B cell (primary cell): Measurements from ENCODE around the gene PHLPP1. TPM values are rescaled to one million over a fixed set of nuclear protein-coding genes. Genes with fewer than 3 reads are reported as not detected.

Experiments
- ATAC-seq: fragments of 200-7000 bp; cut with Tn5 transposase; one replicate; pipeline ENCODE4 v1.10.0; 2021; ENCODE audit warnings: low read depth, mild to moderate bottlenecking, moderate number of reproducible peaks, moderate library complexity
- CTCF ChIA-PET: fragments of 350-600 bp; sonication (Branson Sonifier 250); formaldehyde crosslinking; loops from one replicate; lab custom pipeline; 2021; ENCODE audit warnings: antibody characterized with exemption, inconsistent platforms; lab: Charles Lee
- POLR2A ChIA-PET: fragments of 350-600 bp; sonication (Branson Sonifier 250); formaldehyde crosslinking; loops from one replicate; lab custom pipeline; 2021; ENCODE audit warnings: antibody characterized with exemption; lab: Charles Lee
- DNase-seq: peaks from one replicate; pipeline ENCODE4 v3.0.0; 2013
- H2AFZ ChIP-seq: 2 replicates; pipeline ENCODE4 v1.6.1; 2012; ENCODE audit warnings: mild to moderate bottlenecking, low read depth, low read length; ENCODE audit not compliant: insufficient read depth, poor library complexity, severe bottlenecking
- H3K27ac ChIP-seq, 2 donors: 1 replicate in 1 of 2; 2 replicates in 1 of 2; pipeline ENCODE4 v1.5.1; 2012 to 2013; ENCODE audit warnings: low read length in 2 of 2, mild to moderate bottlenecking in 2 of 2, moderate library complexity in 1 of 2
- H3K27me3 ChIP-seq, 4 experiments: fragments of 200-600 bp in 1 of 4; sonication (generic) in 1 of 4; replicated peaks in 1 of 4; 1 replicate in 2 of 4; 2 replicates in 2 of 4; pipeline versions ENCODE4 v1.6.1 to v1.7.0; 2013 to 2016; ENCODE audit warnings: low read length in 3 of 4, mild to moderate bottlenecking in 2 of 4, mixed read lengths in 1 of 4, moderate library complexity in 1 of 4; ENCODE audit not compliant: insufficient read depth in 4 of 4, control insufficient read depth in 3 of 4; ENCODE audit errors: control extremely low read depth in 1 of 4
- H3K36me3 ChIP-seq, 2 experiments: replicated peaks in 1 of 2; 1 replicate in 1 of 2; 2 replicates in 1 of 2; pipeline versions ENCODE4 v1.6.1 to v1.7.1; 2013; ENCODE audit warnings: low read length in 1 of 2; ENCODE audit not compliant: insufficient read depth in 2 of 2, control insufficient read depth in 1 of 2; ENCODE audit errors: control extremely low read depth in 1 of 2, extremely low read depth in 1 of 2
- H3K4me1 ChIP-seq, 2 donors: fragments of 200-600 bp in 1 of 2; sonication (generic) in 1 of 2; 1 replicate in 1 of 2; 2 replicates in 1 of 2; pipeline versions ENCODE4 v1.5.1 to v1.6.1; 2013 to 2017; ENCODE audit warnings: low read length in 2 of 2; ENCODE audit not compliant: control insufficient read depth in 2 of 2, insufficient read depth in 2 of 2
- H3K4me2 ChIP-seq: replicated peaks from 2 replicates; pipeline ENCODE3; 2012; ENCODE audit warnings: mild to moderate bottlenecking, low read depth, low read length; ENCODE audit not compliant: poor library complexity, severe bottlenecking
- H3K4me3 ChIP-seq, 5 experiments: fragments of 200-600 bp in 1 of 5; sonication (generic) in 1 of 5; 1 replicate in 3 of 5; 2 replicates in 2 of 5; pipeline versions ENCODE4 v1.5.1 to v1.7.0; 2011 to 2016; ENCODE audit warnings: low read length in 4 of 5, mild to moderate bottlenecking in 4 of 5, low read depth in 2 of 5, control low read depth in 1 of 5, moderate library complexity in 1 of 5; ENCODE audit not compliant: insufficient read depth in 1 of 5; ENCODE audit errors: control extremely low read depth in 1 of 5, extremely low read depth in 1 of 5
- H3K79me2 ChIP-seq: fragments of 200-600 bp; sonication (generic); one replicate; pipeline ENCODE4 v1.6.0; 2016; ENCODE audit warnings: low read length; ENCODE audit not compliant: control insufficient read depth, insufficient read depth
- H3K9ac ChIP-seq: fragments of 200-600 bp; sonication (generic); 2 replicates; pipeline ENCODE4 v1.6.1; 2017; ENCODE audit warnings: mild to moderate bottlenecking, low read length, moderate library complexity
- H3K9me3 ChIP-seq, 3 donors: one replicate each; pipeline versions ENCODE4 v1.6.1 to v1.7.1; 2013; ENCODE audit warnings: low read length in 2 of 3; ENCODE audit not compliant: control insufficient read depth in 2 of 3, insufficient read depth in 1 of 3; ENCODE audit errors: control extremely low read depth in 1 of 3
- H4K20me1 ChIP-seq: 2 replicates; pipeline ENCODE4 v1.6.0; 2012; ENCODE audit warnings: mild to moderate bottlenecking, low read length; ENCODE audit not compliant: insufficient read depth, control insufficient read depth, poor library complexity, severe bottlenecking
- H3K27ac Mint-ChIP-seq: one replicate; pipeline ENCODE4 v1.8.0; 2021; ENCODE audit warnings: mixed read lengths
- H3K27me3 Mint-ChIP-seq: one replicate; pipeline ENCODE4 v1.8.0; 2021; ENCODE audit warnings: mixed read lengths
- H3K4me1 Mint-ChIP-seq: one replicate; pipeline ENCODE4 v1.8.0; 2021; ENCODE audit warnings: mixed read lengths
- H3K4me3 Mint-ChIP-seq: one replicate; pipeline ENCODE4 v1.8.0; 2021; ENCODE audit warnings: mixed read lengths
- H3K9me3 Mint-ChIP-seq: one replicate; pipeline ENCODE4 v1.8.0; 2022; ENCODE audit warnings: mixed read lengths; ENCODE audit not compliant: insufficient read depth
- CTCF ChIP-seq: fragments of 200-600 bp; IDR thresholded peaks from one replicate; pipeline ENCODE4 v1.8.0; 2022; ENCODE audit warnings: antibody characterized with exemption, mild to moderate bottlenecking
- EZH2 ChIP-seq: IDR thresholded peaks from 2 replicates; pipeline ENCODE4 v1.6.1; 2012; ENCODE audit warnings: borderline replicate concordance, low read depth, mild to moderate bottlenecking, moderate library complexity, low read length; ENCODE audit not compliant: insufficient read depth, poor library complexity, severe bottlenecking
- WGBS: methylation state at CpG from one replicate; pipeline ENCODE4 v1.1.5; 2013; ENCODE audit warnings: missing lambda C conversion rate; ENCODE audit not compliant: insufficient coverage; 5-methylcytosine and 5-hydroxymethylcytosine counted together
- intact Hi-C: fragments of 100-400 bp; cut with micrococcal nuclease; formaldehyde crosslinking; loops from one replicate; pipeline ENCODE4 v1.10.0; 2022
- polyA plus RNA-seq: library from polyadenylated mRNA; depleted of rRNA; stranded (reverse); fragments of >200 nt; gene quantifications from 2 replicates; pipeline ENCODE4 v1.2.3, GENCODE V29; 2012
- total RNA-seq, 2 donors: library from RNA; stranded (reverse); fragments of 120-200 nt in 1 of 2; gene quantifications; 1 replicate in 1 of 2; 2 replicates in 1 of 2; pipeline versions ENCODE4 v1.2.3 to v1.2.4, GENCODE V29; 2013 to 2022

PHLPP1 gene
- total and polyA plus RNA-seq, 2 donors (not counting 1 experiment from before 2014, with no cell fraction given) = 3.0 to 20.7 TPM

GRCh38 chr18:62797329-62797728, 82.0 kb downstream of the PHLPP1 start:
- Histone ChIP-seq H3K9me3 (no peaks in the 10 kb centered on the region), H3K4me1 (no peaks in the 10 kb centered on the region), H3K79me2 (peaks cover 4% of the 10 kb centered on the region), H4K20me1 (no peaks in the 10 kb centered on the region), H3K4me3 (no peak overlapping the region), H3K27ac (no peak overlapping the region), H2AFZ (no peak overlapping the region), H3K27me3 (no peaks in the 10 kb centered on the region), H3K4me2 (no peak overlapping the region), H3K9ac (no peak overlapping the region), H3K36me3 (no peaks in the 10 kb centered on the region)
- TF ChIP-seq CTCF (no peak), EZH2 (no peak)
- intact Hi-C loops = no loop called here
- H3K27me3 Mint-ChIP-seq = no peaks in the 10 kb centered on the region
- DNase-seq (no peak), ATAC-seq (no peak)
- ChIA-PET POLR2A (no interaction called here), CTCF (no interaction called here)
- no peak overlapping the region for H3K4me3 Mint-ChIP-seq
- peaks cover 7% of the 10 kb centered on the region for H3K4me1 Mint-ChIP-seq
- WGBS = 83% methylated on average over 1 of the region's 3 CpGs
- no peaks in the 10 kb centered on the region for H3K9me3 Mint-ChIP-seq
- no peak overlapping the region for H3K27ac Mint-ChIP-seq

- Histone ChIP-seq H3K9me3 (no peaks in the 10 kb centered on the region), H3K27me3 (no peaks in the 10 kb centered on the region), H3K9ac (no peak overlapping the region), H3K4me3 (no peak overlapping the region), H3K4me1 (no peaks in the 10 kb centered on the region), H3K27ac (no peak overlapping the region), H2AFZ (no peak overlapping the region), H3K36me3 (no peaks in the 10 kb centered on the region), H3K79me2 (peaks cover 8% of the 10 kb centered on the region), H3K4me2 (no peak overlapping the region), H4K20me1 (no peaks in the 10 kb centered on the region)
- 87% methylated on average over 3 of the region's 6 CpGs for WGBS
- Mint-ChIP-seq H3K4me3 (no peak overlapping the region), H3K27me3 (no peaks in the 10 kb centered on the region), H3K27ac (no peak overlapping the region), H3K4me1 (peaks cover 7% of the 10 kb centered on the region), H3K9me3 (no peaks in the 10 kb centered on the region)
- ChIA-PET POLR2A (no interaction called here), CTCF (no interaction called here)
- no peak for ATAC-seq
- TF ChIP-seq EZH2 = no peak
- TF ChIP-seq CTCF = no peak
- intact Hi-C loops = no loop called here
- no peak for DNase-seq
Measured at GRCh38 chr18:62799977-62800376, 84.6 kb downstream of the PHLPP1 start.
